NCI-H526 (cell line): ENCODE measurements around the gene PRDM15.

ENCODE experiments used
- DNase-seq, 2 experiments: peaks; one replicate each; lab custom pipeline; 2025; lab: John Stamatoyannopoulos, UW

PRDM15 gene

DNA sequence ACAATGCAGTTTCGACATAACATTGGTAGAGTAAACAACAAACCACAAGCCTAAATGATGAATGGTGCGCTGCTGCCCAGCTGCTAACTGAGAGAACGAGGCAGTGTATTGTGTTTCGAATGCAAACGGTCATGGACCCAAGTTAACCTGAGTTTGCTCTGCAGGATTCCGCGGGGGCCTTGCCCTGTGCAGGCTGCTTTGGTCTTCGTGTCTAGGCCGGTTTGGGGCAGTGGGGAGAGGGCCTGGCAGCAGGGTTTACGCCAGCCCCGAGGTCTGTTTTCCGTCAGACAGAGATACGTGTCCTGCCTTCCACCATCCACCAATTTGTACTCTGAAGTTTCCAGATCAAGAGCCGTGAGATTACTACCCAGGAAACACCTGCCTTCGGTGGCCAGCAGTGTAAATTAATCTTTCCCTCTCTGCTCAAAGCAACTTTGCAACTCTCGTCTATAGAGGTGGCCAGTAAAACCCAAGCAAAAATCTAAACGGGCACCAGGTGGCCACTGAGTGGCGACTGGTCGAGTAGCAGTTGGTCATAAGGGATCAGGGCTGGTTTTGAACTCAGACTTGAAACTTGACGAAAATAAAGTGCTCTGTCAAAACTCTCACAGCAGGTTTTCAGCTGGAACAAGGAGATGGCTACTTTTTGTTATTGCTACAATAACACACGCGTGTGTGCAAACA lies 6.3 kb upstream of the PRDM15 start:
- no peak for DNase-seq

DNA sequence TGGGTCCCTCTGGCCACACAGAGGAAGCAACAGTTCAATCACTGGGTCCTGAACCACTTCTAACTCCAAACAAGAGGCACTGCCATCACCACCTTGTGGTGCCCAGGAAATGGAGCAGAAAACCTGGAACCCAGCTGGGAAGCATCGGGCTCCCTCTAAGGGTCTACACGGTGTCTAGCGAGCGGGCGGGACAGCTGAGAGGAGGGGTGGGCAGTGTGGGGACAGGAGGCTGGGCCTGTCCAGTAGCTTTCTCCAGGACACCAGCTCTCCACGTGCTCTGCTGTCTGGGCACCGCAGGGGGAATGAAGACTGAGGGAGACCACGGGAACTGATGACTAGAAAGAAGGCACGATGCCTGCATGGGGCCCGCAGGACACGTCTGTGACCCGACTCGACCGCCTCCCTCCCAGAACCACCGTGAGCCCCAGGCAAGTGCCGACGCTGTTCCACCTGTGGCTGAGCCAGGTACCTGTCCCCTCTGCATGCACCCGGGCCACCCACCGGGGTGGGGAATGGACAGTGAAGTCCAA lies 5.4 kb upstream of the PRDM15 start:
- no peak for DNase-seq

DNA sequence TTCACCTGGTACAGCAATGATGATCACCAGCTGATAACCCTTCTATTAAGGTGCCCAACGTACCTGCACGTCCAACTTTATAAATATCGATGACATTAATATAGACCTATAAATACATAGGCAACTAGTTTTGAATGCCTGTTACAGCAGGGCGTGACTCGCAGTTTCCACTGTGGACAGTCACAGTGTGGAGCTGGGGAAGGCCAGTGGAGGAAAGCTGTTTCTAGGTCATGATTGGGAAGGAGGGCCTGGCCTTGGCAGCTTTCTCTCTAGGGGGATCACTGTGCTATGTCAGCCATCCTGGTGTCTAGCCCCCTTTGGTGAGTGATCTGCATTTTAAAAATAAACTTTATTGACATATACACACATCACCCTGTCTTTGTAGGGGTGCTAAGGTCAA lies 4.4 kb upstream of the PRDM15 start:
- no peak for DNase-seq

DNA sequence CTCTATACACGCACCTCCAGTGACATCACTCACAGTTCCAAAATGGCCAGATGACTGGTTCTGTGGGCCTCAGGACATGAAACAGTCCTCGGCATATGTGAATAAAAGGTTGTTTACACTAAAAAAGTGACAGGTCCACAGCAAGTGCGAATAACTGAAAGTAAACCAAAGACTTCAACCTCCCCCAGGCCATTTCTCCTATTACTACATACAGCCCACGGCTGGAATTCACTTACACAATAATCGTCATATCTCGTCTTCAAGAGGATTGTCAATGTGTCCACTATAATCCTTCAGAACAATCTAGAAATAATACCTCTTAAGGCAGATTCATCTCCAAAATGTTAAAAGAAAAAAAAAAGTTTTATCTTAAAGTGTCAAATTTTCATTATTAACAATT lies 1.9 kb upstream of the PRDM15 start:
- no peak for DNase-seq

DNA sequence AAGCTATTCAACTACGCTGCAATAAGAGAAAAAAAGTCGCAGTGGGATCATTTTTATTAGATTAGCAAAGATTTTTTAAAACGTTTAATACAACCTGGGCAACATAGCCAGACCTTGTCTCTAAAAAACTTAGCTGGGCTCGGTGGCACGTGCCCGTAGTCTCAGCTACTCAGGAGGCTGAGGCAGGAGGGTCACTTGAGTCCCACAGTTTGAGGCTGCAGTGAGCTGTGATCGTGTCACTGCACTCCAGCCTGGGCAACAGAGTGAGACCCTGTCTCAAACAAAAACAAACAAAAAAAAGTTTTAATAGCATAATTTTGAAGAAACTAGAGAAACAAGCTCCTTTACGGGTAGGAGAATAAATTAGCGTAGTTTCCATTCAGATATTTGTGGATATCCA lies 1.0 kb upstream of the PRDM15 start:
- DNase-seq, result no peak

DNA sequence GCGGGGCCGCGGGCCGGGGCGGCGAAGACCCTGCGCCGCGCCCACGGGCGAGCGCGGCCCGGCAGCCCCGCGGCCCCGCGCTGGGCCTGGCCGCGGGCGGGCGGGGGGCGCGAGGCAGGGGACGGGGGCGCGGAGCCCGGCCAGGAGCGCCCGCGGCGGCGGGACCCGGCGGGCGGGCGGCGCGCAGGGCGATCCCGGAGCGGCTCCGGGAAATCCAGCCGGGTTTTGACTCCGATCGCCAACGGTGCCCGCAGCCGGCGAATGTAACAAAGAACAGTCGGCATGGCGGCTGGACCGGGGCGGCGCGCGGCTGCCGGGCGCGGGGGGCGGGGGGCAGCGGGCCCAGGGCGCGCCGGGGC lies 334 bp downstream of the PRDM15 start:
- peak; percentile 28 to 90 for DNase-seq

DNA sequence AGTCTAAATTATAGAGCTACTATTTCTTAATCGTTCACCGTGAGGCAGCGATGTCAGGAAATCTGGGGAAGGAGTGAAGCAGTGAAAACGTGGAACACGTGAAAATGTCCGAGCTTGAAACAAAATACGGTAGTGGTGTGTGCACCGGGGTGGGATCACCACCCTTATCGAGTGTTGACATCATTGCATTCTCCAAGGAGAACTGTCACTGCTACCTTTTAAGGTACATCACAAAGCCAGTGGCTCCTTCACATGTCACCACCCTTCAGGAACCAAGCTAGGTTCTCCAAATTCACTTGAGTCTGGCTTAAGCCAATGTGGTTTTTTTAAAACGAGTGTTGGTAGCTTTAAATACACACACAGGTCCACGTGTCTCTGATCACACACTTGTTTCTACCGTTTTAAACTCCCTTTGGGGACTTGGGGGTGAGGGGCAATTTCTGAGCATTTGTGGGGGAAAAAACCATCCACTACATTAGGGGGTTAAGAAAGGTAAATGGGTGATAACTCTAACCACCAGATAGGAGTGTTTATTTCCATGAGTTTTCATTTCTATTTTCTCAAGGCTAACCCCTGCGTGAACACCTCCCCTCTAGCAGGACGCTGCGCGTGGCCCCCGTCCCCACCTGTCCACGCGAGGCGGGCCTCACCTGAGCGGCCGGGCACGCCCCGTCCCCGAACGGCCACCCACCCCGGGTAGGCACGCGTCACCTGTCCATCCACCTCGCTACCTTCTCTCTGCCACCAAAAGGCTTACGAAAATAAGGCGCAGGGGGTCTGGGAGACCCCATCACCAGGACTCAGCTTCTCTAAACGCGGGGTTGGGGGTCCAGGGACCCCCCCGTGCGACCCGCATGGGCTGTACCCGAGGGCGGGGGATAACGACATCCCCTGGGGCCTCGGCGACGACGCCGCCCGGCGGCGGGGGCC lies 978 bp downstream of the PRDM15 start:
- DNase-seq, result peak; percentile 47 to 62

DNA sequence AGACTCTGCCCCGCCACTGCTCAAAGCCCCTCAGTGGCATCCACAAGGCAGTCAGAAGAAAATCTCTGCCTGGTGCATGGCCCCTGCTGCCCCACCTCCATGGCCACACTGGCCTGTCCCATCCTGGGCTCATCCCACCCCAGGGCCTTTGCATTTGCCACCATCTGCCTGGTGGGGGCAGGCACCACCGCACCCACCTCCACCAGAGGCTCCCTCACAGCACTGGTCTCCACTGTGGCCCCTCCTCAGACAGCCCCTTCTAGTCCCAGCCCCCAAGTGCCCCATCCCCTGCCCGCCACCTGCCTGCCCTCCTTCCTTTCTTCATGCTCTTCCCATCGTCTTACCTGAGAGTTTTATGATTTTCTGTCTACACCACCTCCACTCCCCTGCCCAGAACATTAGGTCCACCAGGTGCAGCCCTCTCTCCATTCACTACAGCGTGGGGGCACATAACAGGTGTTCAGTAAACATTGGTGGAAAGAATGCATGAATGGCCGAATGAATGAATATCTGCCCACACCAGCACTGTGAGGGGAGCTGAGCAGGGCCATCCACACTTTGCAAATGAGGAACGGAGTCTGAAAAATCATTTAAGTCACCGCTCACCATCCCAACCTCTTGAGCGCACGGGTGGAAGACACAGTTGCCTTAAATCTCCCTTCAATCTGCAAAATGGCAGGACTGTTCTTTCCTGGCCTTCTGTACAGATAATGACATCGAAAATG lies 2.1 kb downstream of the PRDM15 start:
- DNase-seq, result no peak

DNA sequence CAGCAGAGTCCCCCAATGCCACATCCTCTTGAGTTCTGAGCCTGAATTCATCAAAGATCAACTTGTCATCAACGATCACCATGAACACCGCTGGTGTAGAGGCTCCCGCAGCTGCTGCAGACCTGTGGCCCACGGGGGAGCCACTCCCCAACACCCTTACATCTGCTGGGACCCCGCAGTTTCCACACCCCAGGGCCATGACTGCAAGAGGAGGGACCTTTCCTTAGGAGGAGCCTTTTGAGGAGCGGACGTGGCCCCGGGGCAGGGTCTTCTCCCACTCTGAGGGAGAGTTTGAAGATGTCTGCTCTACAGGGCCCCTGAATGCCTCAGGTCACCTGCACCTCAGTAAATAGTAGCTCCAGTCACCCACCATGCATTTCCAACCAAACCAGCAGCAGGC lies 2.7 kb downstream of the PRDM15 start:
- no peak for DNase-seq

DNA sequence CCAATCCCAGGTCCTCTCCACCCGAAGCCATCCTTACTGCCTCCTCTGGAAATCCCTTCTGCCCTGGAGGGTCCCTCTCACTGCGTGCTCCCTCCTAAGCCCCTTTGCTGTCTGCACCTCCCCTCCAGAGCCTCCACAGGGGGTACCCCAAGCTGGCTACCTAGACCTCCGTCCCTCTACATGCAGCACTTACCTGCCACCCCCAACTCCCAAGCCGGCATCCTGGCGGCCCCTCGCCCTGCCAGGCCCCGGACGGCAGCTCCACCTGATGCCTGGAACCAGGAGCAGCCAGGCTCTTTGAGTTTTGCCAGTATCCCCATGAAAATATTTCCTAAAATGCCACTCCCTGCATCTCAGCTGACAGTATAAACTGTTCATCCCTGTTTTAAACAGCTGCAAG lies 4.1 kb downstream of the PRDM15 start:
- DNase-seq, result no peak

DNA sequence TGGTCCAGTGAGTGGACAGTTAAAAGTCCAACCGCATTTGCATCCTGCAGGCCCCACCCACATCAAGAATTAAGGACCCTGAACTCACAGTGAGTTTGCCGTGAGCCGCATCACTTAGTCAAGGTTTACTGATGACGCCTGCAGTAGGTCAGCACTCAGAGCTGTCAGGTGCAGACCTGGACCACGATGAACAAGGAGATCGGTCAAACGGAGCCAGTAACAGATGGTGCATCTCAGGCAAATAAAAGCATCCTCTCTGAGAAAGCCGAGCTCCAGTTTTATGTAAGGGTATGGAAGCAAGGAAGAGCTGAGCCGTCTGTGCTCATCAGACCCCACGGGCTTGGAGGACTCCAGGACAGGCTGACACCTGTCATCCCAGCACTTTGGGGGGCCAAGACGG lies 4.5 kb downstream of the PRDM15 start:
- DNase-seq, result peak in 1 of 2 experiments; percentile 24

DNA sequence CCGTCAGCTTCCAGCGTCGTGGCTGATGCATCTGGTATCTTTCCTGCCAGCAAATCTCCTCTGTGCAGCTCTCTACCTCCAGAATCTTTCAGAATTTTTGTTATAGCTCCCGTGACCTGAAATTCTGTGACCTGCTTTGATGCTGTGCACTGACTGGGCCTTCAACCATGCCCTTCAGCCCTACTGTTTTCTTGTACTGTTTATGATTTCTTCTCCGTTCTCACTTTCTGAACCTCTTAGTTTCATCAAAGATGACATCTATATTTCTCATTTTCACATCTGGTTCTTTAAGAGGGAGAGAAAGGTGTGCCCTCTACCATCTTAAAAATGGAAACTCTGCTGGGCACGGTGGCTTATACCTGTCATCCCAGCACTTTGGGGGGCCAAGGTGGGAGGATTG lies 5.7 kb downstream of the PRDM15 start:
- DNase-seq, result no peak

DNA sequence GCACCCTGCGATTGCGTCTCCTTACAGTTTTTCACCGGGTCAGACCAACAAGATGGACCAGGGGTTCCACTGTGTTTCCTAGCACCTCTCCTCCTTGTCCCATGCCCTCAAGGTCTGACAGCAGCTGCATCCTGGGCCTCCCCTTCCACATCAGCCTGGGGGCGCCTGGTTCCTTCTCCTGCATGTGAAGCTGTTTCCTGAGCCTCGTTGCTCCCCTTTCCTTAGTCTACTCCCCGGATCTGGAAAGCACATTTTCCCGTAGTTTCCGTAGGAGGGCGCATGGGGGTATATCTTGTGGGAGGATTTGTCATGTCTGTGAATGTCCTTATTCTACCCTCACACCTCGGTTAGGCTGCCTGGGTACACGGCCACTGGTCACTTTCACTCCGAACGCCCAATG lies 6.1 kb downstream of the PRDM15 start:
- no peak for DNase-seq

DNA sequence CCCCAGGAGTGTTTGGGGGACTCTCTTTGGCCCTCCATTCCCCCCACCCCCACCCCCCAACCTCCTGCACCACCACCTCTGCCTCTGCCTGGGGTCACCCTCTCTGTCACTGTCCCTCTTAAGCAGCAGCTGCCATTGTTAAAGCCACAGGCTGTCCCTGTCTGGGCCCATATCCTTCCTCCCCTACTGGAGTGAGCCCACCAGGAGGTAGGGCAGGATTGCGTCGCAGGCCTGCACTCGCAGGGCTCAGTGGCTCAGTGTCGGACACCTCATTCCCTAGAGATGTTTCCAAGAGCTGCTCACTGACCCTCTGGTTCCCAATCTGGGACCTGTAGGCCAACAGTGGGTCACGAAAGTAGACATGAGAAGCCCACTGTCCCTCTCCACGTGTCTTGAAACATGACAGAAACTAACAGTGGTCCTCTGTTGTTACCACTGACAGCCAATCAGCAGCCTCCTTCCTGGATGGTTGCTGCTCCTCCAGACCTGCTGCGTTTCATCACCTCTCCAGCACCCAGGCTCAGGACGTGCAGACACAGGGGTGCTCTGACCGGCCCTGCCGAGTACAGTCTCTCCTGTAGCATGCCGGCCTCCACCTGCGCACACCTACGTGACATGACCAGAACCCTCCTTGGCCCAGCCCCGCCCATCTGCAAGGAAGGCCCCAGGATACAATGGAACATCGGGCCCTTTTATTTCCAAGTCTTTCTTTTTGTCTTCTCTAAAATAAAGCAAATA lies 7.7 kb downstream of the PRDM15 start:
- DNase-seq, result no peak

DNA sequence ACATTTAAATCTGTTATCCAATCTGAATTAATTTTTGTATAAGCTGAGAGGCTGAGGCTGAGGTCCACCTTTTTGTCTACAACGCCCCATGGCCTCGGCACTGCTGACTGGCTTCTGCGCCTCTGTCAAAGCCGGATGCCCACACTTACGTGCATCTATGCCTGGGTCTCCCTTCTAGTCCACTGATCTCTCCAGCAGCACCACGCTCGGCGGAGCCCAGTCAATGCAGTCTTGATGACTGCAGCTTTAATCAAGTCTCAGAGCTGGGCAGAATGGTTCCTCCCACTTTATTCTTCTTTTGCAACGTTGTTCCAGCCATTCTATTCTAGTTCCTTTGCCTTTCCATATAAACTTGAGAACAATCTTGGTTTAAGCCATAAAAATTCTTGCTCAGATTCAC lies 9.4 kb downstream of the PRDM15 start:
- DNase-seq, result no peak

DNA sequence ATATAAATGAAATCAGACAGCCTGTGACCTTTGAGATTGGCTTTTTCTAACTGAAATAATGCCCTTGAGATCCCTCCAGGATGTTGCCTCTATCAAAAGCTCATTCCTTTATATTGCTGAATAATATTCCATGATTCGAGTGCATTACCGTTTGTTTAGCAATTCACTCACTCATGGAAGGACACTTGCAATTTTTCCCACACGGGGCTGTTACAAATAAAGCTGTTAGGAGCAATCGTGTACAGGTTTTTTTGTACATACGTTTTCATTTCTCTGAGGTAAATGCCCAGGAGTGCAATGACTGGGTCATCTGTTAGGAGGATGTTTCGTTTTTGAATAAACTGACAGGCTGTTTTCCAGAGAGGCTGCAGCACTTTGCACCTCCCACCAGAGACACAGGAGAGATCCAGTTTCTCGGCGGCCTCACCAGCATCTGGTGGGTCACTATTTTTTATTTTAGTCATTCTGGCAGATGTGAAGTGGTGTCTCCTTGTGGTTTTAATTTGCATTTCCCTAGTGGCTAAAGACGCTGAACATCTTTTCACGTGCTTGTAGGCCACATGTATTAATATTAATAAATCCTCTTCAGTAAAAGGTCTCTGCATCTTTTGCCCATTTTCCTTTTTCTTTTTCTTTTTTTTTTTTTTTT lies 11.0 kb downstream of the PRDM15 start:
- peak; percentile 14 to 55 for DNase-seq

DNA sequence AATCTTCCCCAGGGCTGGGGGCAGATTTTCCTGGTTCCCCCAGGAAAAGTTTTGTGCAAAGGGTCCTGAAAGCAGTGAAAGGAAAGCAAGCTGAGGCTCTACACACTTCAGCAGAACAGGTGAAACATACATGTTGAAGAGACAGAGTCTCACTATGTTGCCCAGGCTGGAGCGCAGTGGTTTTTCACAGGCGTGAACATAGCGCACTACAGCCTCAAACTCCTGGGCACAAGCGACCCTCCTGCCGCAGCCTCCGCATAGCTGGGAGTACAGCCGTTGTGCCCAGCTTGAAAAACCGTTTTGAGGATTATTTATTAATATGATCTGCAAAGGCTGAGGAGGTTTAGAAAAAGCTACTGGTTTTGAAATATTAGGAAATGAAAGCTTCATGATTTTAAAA lies 11.8 kb downstream of the PRDM15 start:
- DNase-seq, result no peak

DNA sequence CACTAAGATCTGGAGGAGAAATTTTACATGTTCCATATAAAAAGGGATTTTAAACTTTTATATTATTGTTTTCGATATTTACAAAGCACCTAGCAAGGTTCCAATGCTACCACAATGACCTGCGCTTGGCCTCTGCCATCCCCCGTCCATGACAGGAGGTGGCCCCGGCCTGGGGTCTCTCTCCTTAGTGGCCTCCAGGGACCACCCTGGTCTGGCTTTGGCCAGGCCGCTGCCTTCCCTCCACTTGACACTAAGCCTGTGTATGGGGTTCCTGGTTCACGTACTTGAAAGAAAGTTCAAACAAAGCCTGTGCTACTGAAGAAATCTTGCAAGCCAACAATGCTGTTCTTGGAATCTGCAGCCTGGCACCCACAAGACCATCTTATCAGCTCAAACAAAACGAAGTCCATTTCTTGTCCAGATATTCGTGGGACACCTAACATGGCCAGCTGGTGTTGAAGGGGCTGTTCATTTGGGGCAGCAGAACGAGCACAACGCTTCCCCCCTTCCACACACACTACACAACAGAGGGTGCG lies 12.8 kb downstream of the PRDM15 start:
- no peak for DNase-seq

DNA sequence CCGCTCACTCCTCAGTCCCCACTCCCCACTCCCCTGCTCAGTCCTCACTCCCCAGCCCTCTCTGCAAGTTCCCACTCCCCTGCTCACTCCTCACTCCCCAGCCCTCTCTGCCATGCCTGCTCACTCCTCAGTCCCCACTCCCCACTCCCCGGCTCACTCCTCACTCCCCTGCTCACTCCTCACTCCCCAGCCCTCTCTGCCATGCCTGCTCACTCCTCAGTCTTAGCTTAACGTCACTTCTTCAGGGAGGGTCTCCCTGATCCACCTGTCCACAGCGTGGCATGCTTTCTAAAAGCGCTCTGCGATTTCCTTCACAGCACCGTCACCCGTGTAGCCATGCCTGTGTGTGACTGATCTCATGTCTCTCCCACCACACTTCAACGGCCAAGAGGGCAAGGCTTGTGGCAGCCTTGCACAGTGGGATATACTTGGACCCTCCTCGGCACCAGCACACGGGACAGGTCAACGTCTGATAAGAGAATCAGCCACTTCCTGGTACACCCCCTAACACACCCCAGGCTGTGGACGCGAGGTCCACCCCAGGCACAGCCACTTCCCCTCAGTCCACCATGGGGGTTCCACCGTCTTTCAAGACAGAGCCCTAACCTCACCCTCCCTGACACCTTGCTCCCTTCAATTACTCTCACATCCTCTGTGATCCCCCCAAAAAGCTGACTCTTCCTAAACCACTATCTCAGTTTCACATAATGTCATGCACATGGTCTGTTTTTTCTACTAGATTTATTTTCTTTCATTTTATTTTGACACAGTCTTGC lies 14.0 kb downstream of the PRDM15 start:
- DNase-seq, result no peak

DNA sequence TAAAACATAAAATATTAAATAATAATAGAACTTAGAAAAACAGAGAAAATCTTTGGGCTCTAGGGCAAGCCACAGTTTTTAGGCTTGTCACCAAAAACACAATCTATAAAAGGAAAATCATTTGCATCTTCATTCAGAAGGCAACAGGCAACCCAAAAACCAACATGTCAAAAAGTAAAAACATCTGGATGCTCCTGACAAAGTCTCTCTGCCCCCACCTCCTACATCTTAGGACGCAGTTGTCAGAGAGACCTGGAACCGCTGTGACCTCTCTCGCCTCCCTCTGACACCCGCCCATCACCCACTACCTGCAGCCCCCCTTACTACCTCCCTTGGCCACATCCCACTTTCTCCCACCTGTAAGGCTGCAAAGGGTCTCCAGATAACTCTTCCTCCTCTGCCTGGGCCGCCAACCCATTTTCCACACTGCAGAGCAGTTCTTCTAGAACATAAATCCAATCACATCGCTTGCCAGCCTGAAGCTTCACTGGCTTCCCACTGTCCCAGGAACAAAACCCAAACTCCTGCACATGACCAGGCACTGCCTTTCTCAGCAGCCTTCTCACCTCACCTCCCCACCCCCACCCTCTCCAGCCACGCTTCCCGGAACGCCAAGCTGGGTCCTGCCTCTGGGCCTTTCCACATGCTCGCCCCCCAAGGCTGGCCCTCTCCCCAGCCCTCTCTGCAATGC lies 14.7 kb downstream of the PRDM15 start:
- DNase-seq, result no peak
